Upper lobe of left lung (tissue), 6 donors: ENCODE data around the gene PSEN1. TPM values are rescaled to one million over a fixed set of nuclear protein-coding genes. Genes with fewer than 3 reads are reported as not detected.
A peak's percentile ranks its signal among the peaks of the same experiment; 100 is the strongest.

Experiments used
- ATAC-seq, 2 donors: fragments of 200-7000 bp; cut with Tn5 transposase; one replicate each; pipeline ENCODE4 v1.9.1; 2022; ENCODE audit warnings: mild to moderate bottlenecking in 2 of 2, moderate library complexity in 2 of 2; ENCODE audit not compliant: low FRiP score in 2 of 2
- DNase-seq, 2 donors: peaks; one replicate each; pipeline ENCODE4 v3.0.0-alpha.2; 2019 to 2020
- H3K27ac ChIP-seq, 4 donors: fragments of 200-600 bp; sonication (generic); one replicate each; pipeline ENCODE4 v1.5.1; 2016 to 2019
- H3K27me3 ChIP-seq, 4 donors: fragments of 200-600 bp; sonication (generic); one replicate each; pipeline ENCODE4 v1.5.1; 2017 to 2019
- H3K36me3 ChIP-seq, 4 donors: fragments of 200-600 bp; sonication (generic); one replicate each; pipeline ENCODE4 v1.5.1; 2016 to 2019
- H3K4me1 ChIP-seq, 4 donors: fragments of 200-600 bp; sonication (generic); one replicate each; pipeline ENCODE4 v1.5.1; 2018 to 2019
- H3K4me3 ChIP-seq, 4 donors: fragments of 200-600 bp; sonication (generic); one replicate each; pipeline ENCODE4 v1.5.1; 2017 to 2019; ENCODE audit warnings: mild to moderate bottlenecking in 2 of 4, moderate library complexity in 1 of 4
- H3K9me3 ChIP-seq, 4 donors: fragments of 200-600 bp; sonication (generic); one replicate each; pipeline ENCODE4 v1.5.1; 2018 to 2019
- EP300 ChIP-seq, 4 donors: sonication (generic); formaldehyde crosslinking; IDR thresholded peaks; one replicate each; pipeline ENCODE4 v1.5.1; 2017; ENCODE audit warnings: antibody characterized with exemption in 4 of 4, control low read depth in 2 of 4
- POLR2A ChIP-seq, 4 donors: fragments of 450-650 bp; IDR thresholded peaks; one replicate each; pipeline ENCODE4 v1.5.1; 2016 to 2017; ENCODE audit warnings: antibody characterized with exemption in 4 of 4, mild to moderate bottlenecking in 2 of 4
- POLR2AphosphoS5 ChIP-seq, 2 donors: sonication (generic); formaldehyde crosslinking; IDR thresholded peaks; one replicate each; pipeline ENCODE4 v1.5.1; 2017; ENCODE audit warnings: antibody characterized with exemption in 2 of 2
- WGBS, 2 donors: methylation state at CpG; one replicate each; pipeline ENCODE4 v1.1.5; 2017 to 2018; 5-methylcytosine and 5-hydroxymethylcytosine counted together
- total RNA-seq, 6 donors: library from RNA; depleted of rRNA in 4 of 6; stranded (reverse); fragments of >200 nt in 4 of 6; gene quantifications; one replicate each; pipeline versions ENCODE4 v1.1.0 to v1.2.1, GENCODE V29; 2016 to 2021
- TF ChIP-seq, protein P1 (sequence below), 6 experiments: fragments of 450-650 bp in 4 of 6; fragments of 200-600 bp in 2 of 6; sonication (generic) in 2 of 6; IDR thresholded peaks; one replicate each; pipeline ENCODE4 v1.5.1; 2016 to 2019; ENCODE audit warnings: antibody characterized with exemption in 6 of 6
- donor health status: DM: no; HTN: no; CAD: no; lungs with moderate emphysema.
- donor health status: DM: no; HTN: yes; CAD: no; lungs with severe emphysema.

PSEN1 gene
- total RNA-seq, 6 donors from 2014 or later: 31.1 to 68.9 (median 56.8) TPM

DNA sequence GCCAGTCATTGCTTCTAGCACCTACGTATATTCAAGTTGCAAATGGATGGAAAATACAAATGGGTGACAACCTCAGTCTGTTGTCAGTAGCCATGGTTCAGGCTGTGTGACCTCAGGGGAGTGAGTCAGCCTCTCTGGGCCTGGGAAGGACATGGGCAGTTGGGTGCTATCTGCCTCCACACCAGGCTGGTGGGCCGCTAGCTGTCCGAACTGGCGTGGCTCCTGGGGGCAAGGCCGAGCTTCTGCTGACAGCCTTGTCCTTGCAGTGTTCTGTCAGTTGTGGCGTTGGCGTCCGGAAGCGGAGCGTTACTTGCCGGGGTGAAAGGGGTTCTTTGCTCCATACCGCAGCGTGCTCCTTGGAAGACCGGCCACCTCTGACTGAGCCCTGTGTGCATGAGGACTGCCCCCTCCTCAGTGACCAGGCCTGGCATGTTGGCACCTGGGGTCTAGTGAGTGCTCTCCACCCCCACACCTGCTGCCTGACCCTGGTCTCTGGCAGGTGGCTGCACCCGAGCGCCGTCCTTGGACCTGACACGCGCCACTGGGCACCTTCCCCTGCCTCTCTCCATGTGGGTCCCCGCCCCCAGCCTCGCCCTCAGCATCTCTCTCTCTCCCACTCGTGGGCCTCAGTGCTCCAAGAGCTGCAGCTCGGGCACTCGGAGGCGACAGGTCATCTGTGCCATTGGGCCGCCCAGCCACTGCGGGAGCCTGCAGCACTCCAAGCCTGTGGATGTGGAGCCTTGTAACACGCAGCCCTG lies 118.1 kb downstream of the PSEN1 start:
- 91 to 94% methylated on average over 24 to 26 of the region's 28 CpGs for WGBS, 2 donors
- H3K4me1 ChIP-seq: no peaks in the 10 kb centered on the region
- DNase-seq: peak in 1 of 2 donors; percentile 75
- H3K4me3 ChIP-seq: no peak overlapping the region
- no peak for TF ChIP-seq POLR2A (IDR thresholded peaks at IDR 0.05)
- TF ChIP-seq, protein P1, sequence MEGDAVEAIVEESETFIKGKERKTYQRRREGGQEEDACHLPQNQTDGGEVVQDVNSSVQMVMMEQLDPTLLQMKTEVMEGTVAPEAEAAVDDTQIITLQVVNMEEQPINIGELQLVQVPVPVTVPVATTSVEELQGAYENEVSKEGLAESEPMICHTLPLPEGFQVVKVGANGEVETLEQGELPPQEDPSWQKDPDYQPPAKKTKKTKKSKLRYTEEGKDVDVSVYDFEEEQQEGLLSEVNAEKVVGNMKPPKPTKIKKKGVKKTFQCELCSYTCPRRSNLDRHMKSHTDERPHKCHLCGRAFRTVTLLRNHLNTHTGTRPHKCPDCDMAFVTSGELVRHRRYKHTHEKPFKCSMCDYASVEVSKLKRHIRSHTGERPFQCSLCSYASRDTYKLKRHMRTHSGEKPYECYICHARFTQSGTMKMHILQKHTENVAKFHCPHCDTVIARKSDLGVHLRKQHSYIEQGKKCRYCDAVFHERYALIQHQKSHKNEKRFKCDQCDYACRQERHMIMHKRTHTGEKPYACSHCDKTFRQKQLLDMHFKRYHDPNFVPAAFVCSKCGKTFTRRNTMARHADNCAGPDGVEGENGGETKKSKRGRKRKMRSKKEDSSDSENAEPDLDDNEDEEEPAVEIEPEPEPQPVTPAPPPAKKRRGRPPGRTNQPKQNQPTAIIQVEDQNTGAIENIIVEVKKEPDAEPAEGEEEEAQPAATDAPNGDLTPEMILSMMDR (IDR thresholded peaks at IDR 0.05): no peak
- no peak for TF ChIP-seq POLR2AphosphoS5 (IDR thresholded peaks at IDR 0.05)
- no peak for TF ChIP-seq EP300 (IDR thresholded peaks at IDR 0.05)
- no peaks in the 10 kb centered on the region for H3K27me3 ChIP-seq
- no peaks in the 10 kb centered on the region for H3K36me3 ChIP-seq
- H3K27ac ChIP-seq: no peak overlapping the region
- H3K9me3 ChIP-seq: no peaks in the 10 kb centered on the region
- ATAC-seq: peak in 1 of 2 donors; percentile 6

DNA sequence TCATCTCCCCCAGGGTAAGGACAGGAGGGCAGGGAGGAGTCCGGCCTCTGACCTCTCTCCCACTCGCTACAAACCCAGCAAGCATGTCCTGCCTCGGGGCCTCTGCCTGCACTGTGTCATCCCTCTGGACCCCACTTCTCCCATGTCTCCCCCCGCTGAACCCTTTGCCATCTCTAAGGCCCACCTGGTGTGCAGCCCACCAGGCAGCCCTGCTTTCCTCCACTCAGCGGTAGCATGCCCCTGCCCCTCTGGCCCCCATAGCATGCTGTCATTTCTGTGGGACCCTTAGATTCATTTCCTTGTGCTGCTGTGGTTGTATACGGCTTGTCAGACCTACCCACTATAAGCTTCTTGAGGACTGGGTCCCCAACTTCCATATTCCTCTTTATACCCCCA lies 118.7 kb downstream of the PSEN1 start:
- Histone ChIP-seq H3K4me3 (no peak overlapping the region), H3K9me3 (no peaks in the 10 kb centered on the region), H3K27me3 (no peaks in the 10 kb centered on the region), H3K27ac (no peak overlapping the region), H3K36me3 (no peaks in the 10 kb centered on the region), H3K4me1 (no peaks in the 10 kb centered on the region)
- DNase-seq (no peak), ATAC-seq (no peak)
- TF ChIP-seq EP300 (IDR thresholded peaks at IDR 0.05) (no peak), POLR2AphosphoS5 (IDR thresholded peaks at IDR 0.05) (no peak), POLR2A (IDR thresholded peaks at IDR 0.05) (no peak)
- TF ChIP-seq, protein P1 (IDR thresholded peaks at IDR 0.05): no peak
- 93 to 97% methylated on average over 5 to 6 of the region's 6 CpGs for WGBS, 2 donors

- no peaks in the 10 kb centered on the region for H3K27me3 ChIP-seq
- TF ChIP-seq EP300 (IDR thresholded peaks at IDR 0.05) (no peak), POLR2A (IDR thresholded peaks at IDR 0.05) (no peak), POLR2AphosphoS5 (IDR thresholded peaks at IDR 0.05) (no peak)
- TF ChIP-seq, protein P1 (IDR thresholded peaks at IDR 0.05): no peak
- no peaks in the 10 kb centered on the region for H3K9me3 ChIP-seq
- H3K4me1 ChIP-seq: no peaks in the 10 kb centered on the region
- no peak for ATAC-seq
- no peaks in the 10 kb centered on the region for H3K36me3 ChIP-seq
- no peak overlapping the region for H3K27ac ChIP-seq
- WGBS, 2 donors: 78 to 94% methylated on average over 3 to 9 of the region's 9 CpGs
- no peak for DNase-seq
- H3K4me3 ChIP-seq: no peak overlapping the region
Observed at GRCh38 chr14:73255693-73256225, 119.5 kb downstream of the PSEN1 start.

DNA sequence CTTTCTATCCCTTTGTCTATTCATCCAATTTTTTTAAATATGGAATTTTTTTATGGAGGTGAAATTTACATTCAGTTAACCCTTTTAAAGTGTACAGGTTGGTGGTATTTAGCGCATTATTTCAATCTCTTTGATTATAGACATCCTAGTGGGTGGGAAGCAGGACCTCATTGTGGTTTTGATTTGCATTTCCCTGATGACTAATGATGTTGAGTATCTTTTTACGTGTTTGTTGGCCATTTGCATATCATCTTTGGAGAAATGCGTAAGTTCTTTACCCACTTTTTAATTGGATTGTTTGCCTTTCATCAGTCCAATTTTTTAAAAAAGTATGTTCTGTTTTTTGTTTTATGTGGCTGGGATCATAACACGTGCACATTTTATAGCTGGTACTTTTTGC lies 121.8 kb downstream of the PSEN1 start:
- no peaks in the 10 kb centered on the region for H3K27me3 ChIP-seq
- H3K9me3 ChIP-seq: no peaks in the 10 kb centered on the region
- TF ChIP-seq EP300 (IDR thresholded peaks at IDR 0.05): no peak
- TF ChIP-seq POLR2A (IDR thresholded peaks at IDR 0.05): no peak
- no peak for TF ChIP-seq POLR2AphosphoS5 (IDR thresholded peaks at IDR 0.05)
- TF ChIP-seq, protein P1 (IDR thresholded peaks at IDR 0.05): no peak
- no peaks in the 10 kb centered on the region for H3K36me3 ChIP-seq
- no peaks in the 10 kb centered on the region for H3K4me1 ChIP-seq
- 82 to 84% methylated on average over 4 of the region's 4 CpGs for WGBS, 2 donors
- no peak overlapping the region for H3K4me3 ChIP-seq
- H3K27ac ChIP-seq: no peak overlapping the region
- no peak for DNase-seq
- ATAC-seq: no peak
